PFSK-1 (cell line): Measurements from ENCODE around the gene AP5Z1.

Experiments
- FOXP2 ChIP-seq: optimal IDR thresholded peaks from 2 replicates; pipeline ENCODE3; 2011; ENCODE audit warnings: borderline replicate concordance, control low read depth, inconsistent platforms; ENCODE audit not compliant: insufficient read depth; ENCODE audit errors: extremely low read length, extremely low read depth
- POLR2AphosphoS5 ChIP-seq: IDR thresholded peaks from 2 replicates; pipeline ENCODE4 v1.6.1; 2012; ENCODE audit warnings: low read depth, mild to moderate bottlenecking, control low read depth, low read length, moderate library complexity
- REST ChIP-seq, 2 experiments: IDR thresholded peaks; 2 replicates each; pipeline versions ENCODE4 v1.6.1 to v1.8.0; 2011 to 2012; ENCODE audit warnings: low read depth in 2 of 2, low read length in 2 of 2, control low read depth in 1 of 2, inconsistent platforms in 1 of 2, mild to moderate bottlenecking in 1 of 2, moderate library complexity in 1 of 2; ENCODE audit not compliant: insufficient read depth in 1 of 2
- SIN3A ChIP-seq: IDR thresholded peaks from 2 replicates; pipeline ENCODE4 v1.6.1; 2012; ENCODE audit warnings: mild to moderate bottlenecking, low read length, moderate library complexity, borderline replicate concordance; ENCODE audit not compliant: insufficient read depth
- TAF1 ChIP-seq: IDR thresholded peaks from 2 replicates; pipeline ENCODE4 v1.6.1; 2012; ENCODE audit warnings: low read length, control low read depth, borderline replicate concordance; ENCODE audit not compliant: insufficient read depth

Gene AP5Z1

GRCh38 chr7:4800487-4800886, 25.1 kb downstream of the AP5Z1 start:
- no peak for TF ChIP-seq FOXP2
- TF ChIP-seq POLR2AphosphoS5: no peak
- TF ChIP-seq REST (IDR thresholded peaks at IDR 0.05; ENCODE audit: insufficient read depth in 1 of 2, low read depth in 2 of 2, low read length in 2 of 2): no peak

GRCh38 chr7:4800926-4801838, 25.8 kb downstream of the AP5Z1 start:
- TF ChIP-seq FOXP2: no peak
- no peak for TF ChIP-seq REST (IDR thresholded peaks at IDR 0.05; ENCODE audit: insufficient read depth in 1 of 2, low read depth in 2 of 2, low read length in 2 of 2)
- no peak for TF ChIP-seq TAF1
- no peak for TF ChIP-seq POLR2AphosphoS5
- TF ChIP-seq SIN3A: no peak

GRCh38 chr7:4801839-4802231, 26.4 kb downstream of the AP5Z1 start:
- TF ChIP-seq FOXP2 (no peak), TAF1 (no peak), REST (IDR thresholded peaks at IDR 0.05; ENCODE audit: insufficient read depth in 1 of 2, low read depth in 2 of 2, low read length in 2 of 2) (no peak), POLR2AphosphoS5 (no peak), SIN3A (no peak)

- TF ChIP-seq REST (IDR thresholded peaks at IDR 0.05; ENCODE audit: insufficient read depth in 1 of 2, low read depth in 2 of 2, low read length in 2 of 2) (no peak), POLR2AphosphoS5 (no peak)
Measured at GRCh38 chr7:4803397-4804241, 28.2 kb downstream of the AP5Z1 start.
